ENCODE results near the gene PCNX2.

GRCh38 chr1:232965912-232966217, 329.7 kb downstream of the PCNX2 start:
- TF ChIP-seq SIN3A (IDR thresholded peaks at IDR 0.05; ENCODE audit: borderline replicate concordance, insufficient read depth, low read length), result no peak
- TF ChIP-seq FOXP2 (optimal IDR thresholded peaks at IDR 0.05; ENCODE audit: borderline replicate concordance, extremely low read depth, extremely low read length, insufficient read depth), result no peak
- no peak for TF ChIP-seq REST (IDR thresholded peaks at IDR 0.05; ENCODE audit: insufficient read depth in 1 of 2, low read depth in 2 of 2, low read length in 2 of 2)

Measured in PFSK-1 (cell line).